Ovary (tissue), 9 donors: ENCODE measurements around the gene SH3GLB2. TPM values are rescaled to one million over a fixed set of nuclear protein-coding genes. Genes with fewer than 3 reads are reported as not detected.
"Not testable (repeated sequence)": the region's sequence is repeated elsewhere in the genome, so short reads cannot be mapped to it uniquely, and the experiment has no call there.

Experiments used
- DNase-seq, 5 donors: peaks; one replicate each; pipeline ENCODE4 v3.0.0-alpha.2; 2019 to 2020
- H3K27ac ChIP-seq, 2 donors: fragments of 200-600 bp; one replicate each; pipeline versions ENCODE4 v1.5.1 to v1.8.0; 2019 to 2022
- H3K27me3 ChIP-seq: fragments of 200-600 bp; one replicate; pipeline ENCODE4 v1.8.0; 2022
- H3K36me3 ChIP-seq: fragments of 200-600 bp; sonication (generic); one replicate; pipeline ENCODE4 v1.5.1; 2019
- H3K4me1 ChIP-seq: one replicate; pipeline ENCODE4 v1.8.1; 2013; ENCODE audit warnings: mild to moderate bottlenecking, moderate library complexity; ENCODE audit not compliant: insufficient read depth
- H3K4me3 ChIP-seq: fragments of 200-600 bp; sonication (generic); one replicate; pipeline ENCODE4 v1.5.1; 2017
- H3K9me3 ChIP-seq, 2 donors: fragments of 200-600 bp in 1 of 2; sonication (generic) in 1 of 2; one replicate each; pipeline versions ENCODE4 v1.5.1 to v1.8.1; 2013 to 2019; ENCODE audit warnings: mild to moderate bottlenecking in 1 of 2, moderate library complexity in 1 of 2
- CTCF ChIP-seq, 3 donors: fragments of 450-650 bp in 2 of 3; fragments of 200-600 bp in 1 of 3; IDR thresholded peaks; one replicate each; pipeline versions ENCODE4 v1.5.1 to v1.8.0; 2016 to 2022; ENCODE audit warnings: antibody characterized with exemption in 3 of 3, mild to moderate bottlenecking in 1 of 3
- EP300 ChIP-seq: sonication (generic); formaldehyde crosslinking; IDR thresholded peaks from one replicate; pipeline ENCODE4 v1.6.1; 2017; ENCODE audit warnings: antibody characterized with exemption
- POLR2A ChIP-seq: fragments of 450-650 bp; IDR thresholded peaks from one replicate; pipeline ENCODE4 v1.6.1; 2017; ENCODE audit warnings: antibody characterized with exemption, mild to moderate bottlenecking, moderate library complexity
- WGBS, 3 donors: extraction: QIAGEN DNeasy Blood & Tissue Kit in 1 of 3; methylation state at CpG; one replicate each; pipeline versions ENCODE4 v1.1.5 to v1.1.7; 2013 to 2017; 5-methylcytosine and 5-hydroxymethylcytosine counted together
- intact Hi-C, 4 donors: fragments of 100-400 bp; cut with DNase I; formaldehyde crosslinking; loops; one replicate each; pipeline versions ENCODE4 v1.11.0 to v1.15.1; 2022 to 2023
- polyA plus RNA-seq, 2 donors: library from polyadenylated mRNA; stranded (reverse); fragments of 200-250 nt in 1 of 2; fragments of 350-450 nt in 1 of 2; fragmentation: Illumina TruSeq in 1 of 2; extraction: RNeasy Lipid Tissue Mini Kit (QIAGEN cat#74804) in 1 of 2; gene quantifications; one replicate each; pipeline ENCODE4 v1.2.3, GENCODE V29; 2013 to 2014
- total RNA-seq, 7 donors: library from RNA; depleted of rRNA in 2 of 7; stranded (reverse); fragments of >200 nt in 2 of 7; fragmentation: NEBNext Ultra II Directional in 3 of 7; extraction: Animal tissue kit (Norgen Biotek cat#: 25700) in 3 of 7; gene quantifications; one replicate each; pipeline versions ENCODE4 v1.1.0 to v1.2.4, GENCODE V29; 2016 to 2023
- donor health status: DM: no; HTN: no; CAD: no; lungs with moderate emphysema.
- donor health status: DM: no; HTN: no; CAD: no.
- donor health status: Bipolar disorder and iron deficiency.
- donor health status: DM: yes; HTN: yes; CAD: no.
- donor health status: DM: no; HTN: no; CAD: no.
- donor health status: DM: yes; HTN: yes; CAD: no.

SH3GLB2 gene
- total and polyA plus RNA-seq, 9 donors: 11.8 to 112 (median 88.8) TPM

GRCh38 chr9:129036923-129037766, 9.0 kb upstream of the SH3GLB2 start:
- Histone ChIP-seq H3K36me3 (no peaks in the 10 kb centered on the region), H3K4me1 (peaks cover 12% of the 10 kb centered on the region), H3K4me3 (peak overlapping the region; percentile 97), H3K27ac (no peak overlapping the region), H3K9me3 (no peaks in the 10 kb centered on the region), H3K27me3 (no peaks in the 10 kb centered on the region)
- TF ChIP-seq POLR2A (no peak), EP300 (no peak), CTCF (IDR thresholded peaks at IDR 0.05) (no peak)
- WGBS, 3 donors: 4 to 7% (median 6%) methylated on average over 31 to 32 of the region's 32 CpGs
- DNase-seq: no peak
- intact Hi-C loops: loop anchor here in 1 of 4 donors (5.0 kb wide), 1 partner anchor 1235 kb away; the partner anchor contains the start of gene FPGS

GRCh38 chr9:129036241-129036922, 8.3 kb upstream of the SH3GLB2 start, which contains the start of gene MIGA2:
Gene MIGA2, plus strand, starts transcription at chr9:129036626. Its CDS starts 3,969 bp downstream, at chr9:129040595.
- H3K27me3 ChIP-seq: no peaks in the 10 kb centered on the region
- H3K36me3 ChIP-seq: no peaks in the 10 kb centered on the region
- peak; percentile 95 to 98 (median 97) for DNase-seq
- intact Hi-C loops: loop anchor here in 1 of 4 donors (5.0 kb wide), 1 partner anchor 1234 kb away; the partner anchor contains the start of gene FPGS
- peak within 1 kb of the TSS; percentile 97 for H3K4me3 ChIP-seq
- TF ChIP-seq POLR2A (peak; percentile 77), EP300 (no peak), CTCF (IDR thresholded peaks at IDR 0.05) (peak in 2 of 3 donors; percentile 8 to 26)
- peaks cover 12% of the 10 kb centered on the region for H3K4me1 ChIP-seq
- H3K9me3 ChIP-seq: no peaks in the 10 kb centered on the region
- peak within 1 kb of the TSS in 1 of 2 donors; percentile 54 for H3K27ac ChIP-seq
- WGBS, 3 donors: 0 to 1% (median 1%) methylated on average over 49 of the region's 49 CpGs

- Histone ChIP-seq H3K4me1 (peaks cover 12% of the 10 kb centered on the region), H3K4me3 (peak overlapping the region; percentile 43), H3K27ac (peak overlapping the region in 1 of 2 donors; percentile 54)
- not testable (repeated sequence) for H3K36me3 ChIP-seq, DNase-seq, H3K9me3 ChIP-seq, H3K27me3 ChIP-seq
- whole genome bisulfite sequencing, 3 donors: 31 to 41% (median 41%) methylated on average over 13 of the region's 13 CpGs
- intact Hi-C loops: loop anchor here in 1 of 4 donors (5.0 kb wide), 1 partner anchor 1234 kb away; the partner anchor contains the start of gene FPGS
Measured at GRCh38 chr9:129035838-129036237, 7.7 kb upstream of the SH3GLB2 start.

GRCh38 chr9:129033216-129033615, 5.1 kb upstream of the SH3GLB2 start:
- Histone ChIP-seq H3K27ac (no peak overlapping the region), H3K4me1 (peaks cover 11% of the 10 kb centered on the region), H3K9me3 (no peaks in the 10 kb centered on the region), H3K27me3 (no peaks in the 10 kb centered on the region), H3K4me3 (no peak overlapping the region), H3K36me3 (no peaks in the 10 kb centered on the region)
- intact Hi-C loops: no loop called here
- TF ChIP-seq EP300 (no peak), POLR2A (no peak), CTCF (IDR thresholded peaks at IDR 0.05) (no peak)
- WGBS, 3 donors: 78 to 85% (median 79%) methylated on average over 8 of the region's 8 CpGs
- DNase-seq: no peak
